BLaER1 treated with 17β-estradiol and CSF1 and Interleukin-3, amounts not matched to agents 10 nM and 100 nM (cell line): ENCODE data around the gene CCL25.

ENCODE experiments used
- H3K27ac ChIP-seq, 11 experiments: shearing (Covaris generic); formaldehyde crosslinking; 2 replicates each; pipeline ENCODE4 v1.8.1; 2022
- H3K27me3 ChIP-seq, 11 experiments: shearing (Covaris generic); formaldehyde crosslinking; 2 replicates each; pipeline ENCODE4 v1.8.1; 2022
- H3K36me3 ChIP-seq, 11 experiments: shearing (Covaris generic); formaldehyde crosslinking; 2 replicates each; pipeline ENCODE4 v1.8.1; 2022
- H3K4me1 ChIP-seq, 10 experiments: shearing (Covaris generic); formaldehyde crosslinking; 2 replicates each; pipeline ENCODE4 v1.8.1; 2022
- H3K4me2 ChIP-seq, 11 experiments: shearing (Covaris generic); formaldehyde crosslinking; 2 replicates each; pipeline ENCODE4 v1.8.1; 2022
- H3K4me3 ChIP-seq, 10 experiments: shearing (Covaris generic); formaldehyde crosslinking; 2 replicates each; pipeline ENCODE4 v1.8.1; 2022
- H3K9ac ChIP-seq, 11 experiments: shearing (Covaris generic); formaldehyde crosslinking; 2 replicates each; pipeline ENCODE4 v1.8.1; 2022
- H3K9me3 ChIP-seq, 11 experiments: shearing (Covaris generic); formaldehyde crosslinking; replicated peaks in 1 of 11; 2 replicates each; pipeline ENCODE4 v1.8.1; 2022
- H4K20me1 ChIP-seq, 11 experiments: shearing (Covaris generic); formaldehyde crosslinking; 2 replicates each; pipeline ENCODE4 v1.8.1; 2022
- Cebpa-rat ChIP-seq, 11 experiments: shearing (Covaris generic); IDR thresholded peaks; 2 replicates each; pipeline ENCODE4 v1.8.1; 2022

Gene CCL25

GRCh38 chr19:8057545-8058270, 5.1 kb downstream of the CCL25 start:
- H3K4me2 ChIP-seq = no peak overlapping the region
- H3K4me3 ChIP-seq = no peak overlapping the region
- no peak overlapping the region for H3K9ac ChIP-seq
- H3K27ac ChIP-seq = no peak overlapping the region
- no peaks in the 10 kb centered on the region; a peak in 1 of 22 replicates for H4K20me1 ChIP-seq
- no peaks in the 10 kb centered on the region for H3K9me3 ChIP-seq
- no peaks in the 10 kb centered on the region for H3K27me3 ChIP-seq
- no peak for TF ChIP-seq Cebpa-rat (IDR thresholded peaks at IDR 0.05)
- no peaks in the 10 kb centered on the region for H3K36me3 ChIP-seq
- peaks cover 0 to 11% (median 2%) of the 10 kb centered on the region in 10 experiments; a peak in 12 of 20 replicates for H3K4me1 ChIP-seq

GRCh38 chr19:8064911-8065874, 12.6 kb downstream of the CCL25 start:
- H3K4me2 ChIP-seq = peak overlapping the region; percentile 14 to 76 (median 62); a peak in 19 of 22 replicates
- H3K27me3 ChIP-seq = no peaks in the 10 kb centered on the region
- no peaks in the 10 kb centered on the region; a peak in 2 of 22 replicates for H4K20me1 ChIP-seq
- peak overlapping the region in 4 of 11 experiments; percentile 2 to 42 (median 13); a peak in 4 of 22 replicates for H3K9ac ChIP-seq
- H3K4me1 ChIP-seq = peaks cover 7 to 19% (median 12%) of the 10 kb centered on the region in 10 experiments; a peak in 17 of 20 replicates
- no peak overlapping the region for H3K4me3 ChIP-seq
- H3K27ac ChIP-seq = peak overlapping the region in 5 of 11 experiments; percentile 4 to 25 (median 9); a peak in 5 of 22 replicates
- H3K9me3 ChIP-seq = peaks cover 10 to 15% (median 12%) of the 10 kb centered on the region in 11 experiments
- TF ChIP-seq Cebpa-rat (IDR thresholded peaks at IDR 0.05) = no peak
- no peaks in the 10 kb centered on the region for H3K36me3 ChIP-seq

GRCh38 chr19:8065875-8066261, 13.3 kb downstream of the CCL25 start:
- H3K27me3 ChIP-seq = no peaks in the 10 kb centered on the region
- TF ChIP-seq Cebpa-rat (IDR thresholded peaks at IDR 0.05) = no peak
- no peaks in the 10 kb centered on the region; a peak in 2 of 22 replicates for H4K20me1 ChIP-seq
- peaks cover 7 to 19% (median 12%) of the 10 kb centered on the region in 10 experiments; a peak in 17 of 20 replicates for H3K4me1 ChIP-seq
- peaks cover 13 to 22% (median 17%) of the 10 kb centered on the region in 11 experiments for H3K9me3 ChIP-seq
- peak overlapping the region in 3 of 11 experiments; percentile 2 to 42 (median 21); a peak in 2 of 22 replicates for H3K9ac ChIP-seq
- H3K4me2 ChIP-seq = peak overlapping the region; percentile 14 to 76 (median 62); a peak in 19 of 22 replicates
- H3K4me3 ChIP-seq = no peak overlapping the region
- H3K36me3 ChIP-seq = no peaks in the 10 kb centered on the region
- peak overlapping the region in 4 of 11 experiments; percentile 4 to 25 (median 10); a peak in 3 of 22 replicates for H3K27ac ChIP-seq

- no peak for TF ChIP-seq Cebpa-rat (IDR thresholded peaks at IDR 0.05)
- H3K4me1 ChIP-seq = peaks cover 22 to 51% (median 43%) of the 10 kb centered on the region in 10 experiments
- H3K27me3 ChIP-seq = no peaks in the 10 kb centered on the region
- H3K4me3 ChIP-seq = no peak overlapping the region
- H3K9ac ChIP-seq = no peak overlapping the region
- no peaks in the 10 kb centered on the region; a peak in 1 of 22 replicates for H4K20me1 ChIP-seq
- H3K4me2 ChIP-seq = no peak overlapping the region
- H3K9me3 ChIP-seq = peaks cover 18 to 31% (median 25%) of the 10 kb centered on the region in 11 experiments
- H3K27ac ChIP-seq = 0 out of 22 replicates have a peak overlapping the region, but pooled peaks of 1 of the 11 experiments have one; percentile 27
- H3K36me3 ChIP-seq = no peaks in the 10 kb centered on the region
Observed at GRCh38 chr19:8069096-8069973, 16.8 kb downstream of the CCL25 start.

GRCh38 chr19:8071912-8072311, 19.4 kb downstream of the CCL25 start:
- Histone ChIP-seq H3K4me3 (no peak overlapping the region), H4K20me1 (no peaks in the 10 kb centered on the region), H3K4me1 (peaks cover 9 to 44% (median 36%) of the 10 kb centered on the region in 10 experiments; a peak in 19 of 20 replicates), H3K27ac (peak overlapping the region in 5 of 11 experiments; percentile 1 to 81 (median 40); a peak in 10 of 22 replicates), H3K4me2 (peak overlapping the region in 10 of 11 experiments; percentile 67 to 83 (median 76); a peak in 19 of 22 replicates), H3K9ac (0 out of 22 replicates have a peak overlapping the region, but pooled peaks of 1 of the 11 experiments have one; percentile 30), H3K27me3 (no peaks in the 10 kb centered on the region), H3K9me3 (peaks cover 22 to 38% (median 32%) of the 10 kb centered on the region in 11 experiments), H3K36me3 (no peaks in the 10 kb centered on the region)
- no peak for TF ChIP-seq Cebpa-rat (IDR thresholded peaks at IDR 0.05)

GRCh38 chr19:8074501-8074900, 21.9 kb downstream of the CCL25 start:
- Histone ChIP-seq H3K27ac (peak overlapping the region in 9 of 11 experiments; percentile 8 to 84 (median 80); a peak in 17 of 22 replicates), H3K4me2 (peak overlapping the region in 8 of 11 experiments; percentile 67 to 83 (median 76); a peak in 13 of 22 replicates), H3K4me1 (peaks cover 9 to 57% (median 41%) of the 10 kb centered on the region in 10 experiments; a peak in 19 of 20 replicates), H3K36me3 (no peaks in the 10 kb centered on the region), H3K27me3 (no peaks in the 10 kb centered on the region), H3K9ac (peak overlapping the region in 3 of 11 experiments; percentile 5 to 65 (median 64); a peak in 3 of 22 replicates), H3K9me3 (peaks cover 18 to 31% (median 26%) of the 10 kb centered on the region in 11 experiments), H3K4me3 (no peak overlapping the region; a peak in 1 of 20 replicates), H4K20me1 (no peaks in the 10 kb centered on the region)
- no peak for TF ChIP-seq Cebpa-rat (IDR thresholded peaks at IDR 0.05)

GRCh38 chr19:8075158-8076074, 22.9 kb downstream of the CCL25 start:
- H3K4me3 ChIP-seq = no peak overlapping the region
- no peak overlapping the region for H3K9ac ChIP-seq
- H3K27ac ChIP-seq = peak overlapping the region in 3 of 11 experiments; percentile 78 to 81 (median 81); a peak in 4 of 22 replicates
- H3K9me3 ChIP-seq = peaks cover 9 to 25% (median 16%) of the 10 kb centered on the region in 11 experiments
- no peaks in the 10 kb centered on the region for H3K27me3 ChIP-seq
- peak overlapping the region in 2 of 11 experiments; percentile 75 to 83; a peak in 2 of 22 replicates for H3K4me2 ChIP-seq
- peaks cover 9 to 63% (median 46%) of the 10 kb centered on the region in 10 experiments; a peak in 19 of 20 replicates for H3K4me1 ChIP-seq
- H4K20me1 ChIP-seq = no peaks in the 10 kb centered on the region
- TF ChIP-seq Cebpa-rat (IDR thresholded peaks at IDR 0.05) = no peak
- no peaks in the 10 kb centered on the region for H3K36me3 ChIP-seq
